ENCODE results near the gene TM7SF2.

TM7SF2 gene

DNA sequence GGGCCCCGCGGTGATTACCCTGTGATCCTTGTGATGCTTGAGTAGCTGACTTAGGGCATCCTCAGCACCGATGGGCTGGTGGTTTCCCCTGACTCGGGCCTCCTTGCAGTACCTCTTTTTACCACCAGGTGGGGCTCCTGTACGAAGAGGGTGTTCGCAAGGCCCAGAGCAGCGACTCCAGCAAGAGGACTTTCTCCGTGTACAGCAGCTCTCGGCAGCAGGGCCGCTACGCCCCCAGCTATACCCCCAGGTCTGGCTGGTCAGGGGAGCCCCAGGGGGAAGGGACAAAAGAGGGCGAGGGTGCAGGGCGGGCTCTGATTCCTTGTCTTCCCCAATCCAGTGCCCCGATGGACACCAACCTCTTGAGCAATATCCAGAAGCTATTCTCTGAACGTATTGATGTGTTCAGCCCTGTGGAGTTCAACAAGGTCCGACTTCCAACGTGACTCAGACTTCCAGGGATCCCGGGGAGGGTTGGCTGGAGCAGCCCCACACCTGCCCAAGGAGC is 1.3 kb upstream of the TM7SF2 start:
- no peaks in the 10 kb centered on the region for H3K9me3 Mint-ChIP-seq
- H3K27me3 Mint-ChIP-seq: no peaks in the 10 kb centered on the region
- peak overlapping the region; percentile 95 for H3K4me3 Mint-ChIP-seq
- ATAC-seq (replicated peaks; ENCODE audit: extremely low read depth, poor library complexity, severe bottlenecking) (peak; percentile 57), DNase-seq (ENCODE audit: low spot score in 2 of 2) (peak; percentile 95 to 99)
- H3K27ac Mint-ChIP-seq (ENCODE audit: low read depth): peak overlapping the region; percentile 69
- H3K36me3 Mint-ChIP-seq (ENCODE audit: insufficient read depth): peaks cover 31% of the 10 kb centered on the region
- peaks cover 33% of the 10 kb centered on the region for H3K4me1 Mint-ChIP-seq

DNA sequence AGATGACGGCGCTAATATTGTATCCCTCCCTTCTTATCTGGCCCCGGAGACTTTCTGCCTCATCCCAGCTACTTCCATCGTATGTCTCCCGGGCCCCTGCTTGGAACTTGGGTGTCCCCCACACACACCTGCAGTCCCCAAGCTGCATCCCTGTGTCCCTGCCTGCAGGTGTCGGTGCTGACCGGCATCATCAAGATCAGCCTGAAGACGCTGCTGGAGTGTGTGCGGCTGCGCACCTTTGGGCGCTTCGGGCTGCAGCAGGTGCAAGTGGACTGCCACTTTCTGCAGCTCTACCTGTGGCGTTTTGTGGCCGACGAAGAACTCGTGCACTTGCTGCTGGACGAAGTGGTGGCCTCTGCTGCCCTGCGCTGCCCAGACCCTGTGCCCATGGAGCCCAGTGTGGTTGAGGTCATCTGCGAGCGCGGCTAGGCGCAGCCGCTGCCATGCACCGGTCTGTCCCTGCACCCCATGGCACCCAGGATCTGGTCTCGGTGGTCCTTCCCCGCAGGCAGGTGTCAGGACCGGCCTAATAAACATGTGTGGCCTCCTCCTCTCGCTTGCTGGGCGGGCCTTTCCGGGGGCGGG is 421 bp upstream of the TM7SF2 start:
- Mint-ChIP-seq H3K4me3 (peak overlapping the region; percentile 95), H3K27ac (ENCODE audit: low read depth) (peak overlapping the region; percentile 98), H3K9me3 (no peaks in the 10 kb centered on the region), H3K4me1 (peaks cover 33% of the 10 kb centered on the region), H3K27me3 (no peaks in the 10 kb centered on the region), H3K36me3 (ENCODE audit: insufficient read depth) (peaks cover 27% of the 10 kb centered on the region)
- no peak for DNase-seq (ENCODE audit: low spot score in 2 of 2)
- no peak for ATAC-seq (replicated peaks; ENCODE audit: extremely low read depth, poor library complexity, severe bottlenecking)

DNA sequence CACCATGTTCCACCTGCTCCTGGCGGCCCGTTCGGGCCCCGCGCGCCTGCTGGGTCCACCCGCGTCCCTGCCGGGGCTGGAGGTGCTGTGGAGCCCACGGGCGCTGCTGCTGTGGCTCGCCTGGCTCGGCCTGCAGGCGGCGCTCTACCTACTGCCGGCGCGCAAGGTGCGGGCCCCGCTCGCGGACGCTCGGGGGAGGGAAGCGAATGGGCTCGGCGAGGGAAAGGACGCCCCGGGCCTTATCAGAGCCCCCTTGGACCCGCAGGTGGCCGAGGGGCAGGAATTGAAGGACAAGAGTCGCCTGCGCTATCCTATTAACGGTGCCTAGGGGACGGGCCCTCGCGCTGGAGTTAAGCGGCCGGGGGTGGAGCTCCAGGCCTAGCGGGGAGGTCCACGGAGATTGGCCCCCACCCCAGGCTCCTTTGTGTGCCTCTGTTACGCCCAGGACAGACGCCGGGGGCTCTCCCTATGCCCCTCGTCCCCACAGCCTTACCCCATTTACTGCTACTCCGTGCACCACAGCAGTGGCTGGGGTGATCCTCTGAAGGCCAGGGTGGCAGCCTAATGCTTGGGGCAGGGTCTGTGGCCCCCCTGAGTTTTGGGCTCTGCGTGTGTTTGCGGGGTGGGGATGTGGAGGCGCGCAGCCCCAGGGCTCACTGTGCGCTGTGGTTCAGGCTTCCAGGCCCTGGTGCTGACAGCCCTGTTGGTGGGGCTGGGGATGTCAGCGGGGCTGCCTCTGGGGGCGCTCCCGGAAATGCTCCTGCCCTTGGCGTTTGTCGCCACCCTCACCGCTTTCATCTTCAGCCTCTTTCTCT is 1.1 kb downstream of the TM7SF2 start:
- Mint-ChIP-seq H3K4me1 (peaks cover 37% of the 10 kb centered on the region), H3K27ac (ENCODE audit: low read depth) (peak overlapping the region; percentile 98), H3K36me3 (ENCODE audit: insufficient read depth) (peaks cover 32% of the 10 kb centered on the region), H3K4me3 (peak overlapping the region; percentile 95), H3K9me3 (no peaks in the 10 kb centered on the region), H3K27me3 (no peaks in the 10 kb centered on the region)
- DNase-seq (ENCODE audit: low spot score in 2 of 2): peak; percentile 62 to 71
- ATAC-seq (replicated peaks; ENCODE audit: extremely low read depth, poor library complexity, severe bottlenecking): peak; percentile 58

DNA sequence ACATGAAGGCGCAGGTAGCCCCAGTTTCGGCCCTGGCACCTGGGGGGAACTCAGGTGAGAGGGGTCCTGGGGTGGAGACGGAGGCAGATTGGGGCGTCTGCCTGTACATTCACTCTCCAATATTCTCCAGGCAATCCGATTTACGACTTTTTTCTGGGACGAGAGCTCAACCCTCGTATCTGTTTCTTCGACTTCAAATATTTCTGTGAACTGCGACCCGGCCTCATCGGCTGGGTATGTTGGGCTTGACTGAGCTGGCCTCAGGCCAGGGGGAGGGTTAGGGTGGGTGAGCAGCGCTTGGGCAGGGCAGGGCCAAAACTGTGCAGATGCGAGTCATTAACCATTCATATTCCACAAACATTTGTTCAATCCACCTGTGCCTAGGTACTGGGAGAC is 1.7 kb downstream of the TM7SF2 start:
- DNase-seq (ENCODE audit: low spot score in 2 of 2): no peak
- Mint-ChIP-seq H3K27ac (ENCODE audit: low read depth) (peak overlapping the region; percentile 98), H3K9me3 (no peaks in the 10 kb centered on the region), H3K4me1 (peaks cover 41% of the 10 kb centered on the region), H3K4me3 (peak overlapping the region; percentile 95), H3K27me3 (no peaks in the 10 kb centered on the region), H3K36me3 (ENCODE audit: insufficient read depth) (peaks cover 34% of the 10 kb centered on the region)
- ATAC-seq (replicated peaks; ENCODE audit: extremely low read depth, poor library complexity, severe bottlenecking): no peak

DNA sequence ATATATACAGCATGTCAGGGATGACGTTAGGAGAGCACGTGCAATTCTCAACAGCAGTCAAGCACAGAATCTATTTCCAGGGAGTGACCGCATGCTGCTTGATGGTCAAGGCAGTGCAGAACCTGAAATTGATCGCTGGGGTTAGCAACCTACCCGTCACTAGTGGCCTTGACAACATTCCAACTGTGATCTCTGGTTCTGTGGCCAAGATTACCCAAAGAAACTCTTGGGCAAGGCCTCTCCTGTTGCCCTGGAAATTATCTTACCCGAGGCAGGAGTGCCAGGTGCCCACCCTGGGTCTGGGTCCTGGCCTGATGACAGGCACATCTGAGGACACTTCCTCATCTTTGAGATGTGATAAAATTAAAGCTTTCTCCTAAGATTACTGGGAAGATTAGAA is 2.2 kb downstream of the TM7SF2 start:
- peaks cover 41% of the 10 kb centered on the region for H3K4me1 Mint-ChIP-seq
- no peak for ATAC-seq (replicated peaks; ENCODE audit: extremely low read depth, poor library complexity, severe bottlenecking)

DNA sequence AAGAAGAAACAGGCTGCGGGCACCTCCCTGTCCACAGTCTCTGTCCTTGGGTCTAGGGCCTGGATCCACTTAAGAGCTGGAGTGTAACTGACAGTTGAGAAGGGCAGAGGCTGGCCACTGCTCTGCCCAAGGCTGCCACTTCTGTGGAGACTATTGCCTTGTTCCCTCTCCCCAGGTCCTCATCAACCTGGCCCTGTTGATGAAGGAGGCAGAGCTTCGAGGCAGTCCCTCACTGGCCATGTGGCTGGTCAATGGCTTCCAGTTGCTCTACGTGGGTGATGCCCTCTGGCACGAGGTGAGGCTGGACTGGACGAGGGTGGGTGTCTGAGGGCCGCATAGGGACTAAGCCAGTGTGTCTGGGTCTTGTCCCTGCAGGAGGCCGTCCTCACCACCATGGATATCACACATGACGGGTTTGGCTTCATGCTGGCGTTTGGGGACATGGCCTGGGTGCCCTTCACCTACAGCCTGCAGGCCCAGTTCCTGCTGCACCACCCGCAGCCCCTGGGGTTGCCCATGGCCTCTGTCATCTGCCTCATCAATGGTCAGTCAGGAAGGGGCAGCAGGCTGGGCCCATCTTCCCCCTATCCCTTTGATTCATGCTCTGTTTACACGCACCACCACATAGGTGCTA is 3.0 kb downstream of the TM7SF2 start:
- Mint-ChIP-seq H3K9me3 (no peaks in the 10 kb centered on the region), H3K36me3 (ENCODE audit: insufficient read depth) (peaks cover 38% of the 10 kb centered on the region), H3K4me3 (peak overlapping the region; percentile 95), H3K4me1 (peaks cover 41% of the 10 kb centered on the region), H3K27me3 (no peaks in the 10 kb centered on the region), H3K27ac (ENCODE audit: low read depth) (no peak overlapping the region)
- DNase-seq (ENCODE audit: low spot score in 2 of 2) (no peak), ATAC-seq (replicated peaks; ENCODE audit: extremely low read depth, poor library complexity, severe bottlenecking) (no peak)

More for the DNA sequence above, 2.2 kb downstream of the TM7SF2 start:
- Mint-ChIP-seq H3K4me3 (peak overlapping the region; percentile 95), H3K27ac (ENCODE audit: low read depth) (peak overlapping the region; percentile 98), H3K9me3 (no peaks in the 10 kb centered on the region), H3K27me3 (no peaks in the 10 kb centered on the region), H3K36me3 (ENCODE audit: insufficient read depth) (peaks cover 39% of the 10 kb centered on the region)
- DNase-seq (ENCODE audit: low spot score in 2 of 2): no peak

DNA sequence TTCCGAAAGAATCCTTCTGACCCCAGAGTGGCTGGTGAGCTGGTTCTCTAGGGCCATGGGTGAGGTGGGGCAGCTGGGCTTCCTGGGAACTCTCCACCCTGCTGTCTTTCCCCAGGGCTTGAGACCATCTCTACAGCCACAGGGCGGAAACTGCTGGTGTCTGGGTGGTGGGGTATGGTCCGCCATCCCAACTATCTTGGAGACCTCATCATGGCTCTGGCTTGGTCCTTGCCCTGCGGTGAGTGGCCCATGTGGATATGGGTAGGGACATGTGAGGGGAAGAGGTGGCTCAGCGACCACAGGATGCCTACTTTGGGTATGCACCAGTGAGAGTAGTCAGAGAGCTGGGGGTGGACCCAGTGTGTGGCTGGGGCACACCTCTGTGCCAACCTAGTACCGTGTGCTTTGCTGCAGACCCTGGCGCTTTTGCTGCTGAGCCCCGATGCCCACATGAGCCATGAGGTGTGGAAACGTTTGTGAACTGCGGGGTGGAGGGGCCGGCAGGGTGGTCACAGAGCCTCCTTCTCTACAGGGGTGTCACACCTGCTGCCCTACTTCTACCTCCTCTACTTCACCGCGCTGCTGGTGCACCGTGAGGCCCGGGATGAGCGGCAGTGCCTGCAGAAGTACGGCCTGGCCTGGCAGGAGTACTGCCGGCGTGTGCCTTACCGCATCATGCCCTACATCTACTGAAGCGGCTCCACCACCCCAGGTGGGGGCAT is 3.9 kb downstream of the TM7SF2 start:
- Mint-ChIP-seq H3K27ac (ENCODE audit: low read depth) (peak overlapping the region; percentile 53), H3K4me1 (peaks cover 35% of the 10 kb centered on the region), H3K36me3 (ENCODE audit: insufficient read depth) (peaks cover 40% of the 10 kb centered on the region), H3K4me3 (peak overlapping the region; percentile 40), H3K27me3 (no peaks in the 10 kb centered on the region), H3K9me3 (no peaks in the 10 kb centered on the region)
- ATAC-seq (replicated peaks; ENCODE audit: extremely low read depth, poor library complexity, severe bottlenecking) (no peak), DNase-seq (ENCODE audit: low spot score in 2 of 2) (no peak)

DNA sequence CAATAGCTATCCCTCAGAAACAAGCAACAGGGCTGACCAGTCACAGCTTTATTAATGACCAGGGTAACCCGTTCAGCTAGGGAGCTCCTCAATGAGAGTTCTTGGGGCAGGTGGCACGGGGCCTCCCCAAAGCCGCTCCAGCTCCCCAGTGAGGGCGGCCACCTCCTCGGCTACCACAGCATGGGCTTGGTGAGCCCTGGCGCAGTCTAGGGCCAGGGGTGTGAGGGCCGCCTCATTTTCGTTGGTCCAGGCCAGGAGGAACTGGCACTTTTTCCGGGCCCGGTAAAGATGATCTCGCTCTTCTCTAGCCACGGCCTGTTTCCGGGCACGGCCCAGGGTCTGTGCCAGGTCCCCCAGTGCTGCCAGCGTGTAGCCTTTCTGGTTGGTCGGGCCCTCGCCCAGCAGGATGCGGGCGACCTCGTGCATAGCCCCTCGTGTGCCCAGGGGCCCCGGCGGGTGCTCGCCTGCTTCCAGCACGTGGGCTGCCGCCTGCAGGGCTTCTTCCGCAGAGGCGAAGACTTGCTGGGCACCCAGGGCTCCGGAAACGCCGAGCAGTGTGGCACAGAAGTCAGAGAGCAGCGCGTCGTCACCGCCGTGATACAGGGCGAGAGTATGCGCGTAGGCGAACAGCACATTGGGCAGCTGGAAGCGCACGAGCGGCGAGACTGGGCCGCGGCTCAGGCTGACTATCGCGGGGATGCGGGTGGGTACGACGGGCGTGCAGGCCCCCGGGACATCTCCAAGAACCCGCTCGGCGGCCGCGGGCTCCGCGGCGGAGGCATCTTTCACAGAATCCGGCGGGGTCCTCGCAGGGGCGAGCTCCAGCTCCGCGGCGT is 4.9 kb downstream of the TM7SF2 start:
- Mint-ChIP-seq H3K36me3 (ENCODE audit: insufficient read depth) (peaks cover 45% of the 10 kb centered on the region), H3K27me3 (no peaks in the 10 kb centered on the region), H3K4me3 (peak overlapping the region; percentile 83), H3K27ac (ENCODE audit: low read depth) (peak overlapping the region; percentile 82), H3K4me1 (peaks cover 31% of the 10 kb centered on the region), H3K9me3 (no peaks in the 10 kb centered on the region)
- DNase-seq (ENCODE audit: low spot score in 2 of 2) (peak; percentile 46 to 57), ATAC-seq (replicated peaks; ENCODE audit: extremely low read depth, poor library complexity, severe bottlenecking) (peak; percentile 20)

DNA sequence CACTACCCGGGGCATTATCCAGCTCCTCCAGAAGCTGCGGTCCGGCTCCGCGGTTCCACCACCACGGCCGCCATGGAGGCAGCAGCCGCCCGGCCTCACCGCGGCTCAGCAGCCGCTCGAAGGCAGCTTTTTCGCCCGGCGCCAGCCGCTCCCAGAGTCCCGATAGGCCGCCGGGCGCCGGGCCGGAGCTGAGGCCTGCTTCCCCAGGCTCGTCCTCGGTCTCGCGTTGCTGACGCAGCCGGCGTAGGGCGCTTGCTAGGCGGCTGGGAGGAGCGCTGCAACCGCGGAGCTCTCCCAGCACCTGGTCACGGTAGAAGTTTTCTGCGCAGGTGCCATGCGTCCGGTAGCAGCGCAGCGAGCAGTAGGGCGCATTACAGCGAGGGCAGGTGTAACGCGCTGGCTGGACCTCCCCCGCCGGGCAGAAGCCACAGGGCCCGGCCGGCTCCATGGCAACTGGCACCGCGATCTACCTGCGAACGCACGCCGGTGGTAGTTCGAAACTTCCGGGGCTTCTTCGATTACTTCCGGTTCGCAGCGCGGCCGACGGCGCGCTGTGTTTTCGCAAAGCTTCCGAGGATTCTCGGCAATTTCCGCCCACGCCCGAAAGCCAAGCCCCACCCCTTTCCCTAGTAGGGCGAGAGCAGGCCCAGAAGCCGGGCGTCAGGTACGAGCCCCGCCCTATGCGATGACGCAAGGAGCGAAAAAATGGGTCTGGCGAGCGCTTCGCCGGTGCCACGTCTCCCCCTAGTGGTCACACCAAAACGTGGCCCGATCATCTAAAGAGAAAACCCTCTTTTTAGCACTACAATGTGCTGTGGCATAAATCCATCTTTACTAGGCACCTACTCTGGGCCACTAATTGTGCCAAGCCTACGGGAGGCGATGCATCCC is 5.8 kb downstream of the TM7SF2 start, which contains the start of gene ZNHIT2:
ZNHIT2 (minus strand) TSS at position 496 of the 891 bp plus-strand sequence; CDS start at position 448, 48 bp downstream.
- peak; percentile 99 to 100 for DNase-seq (ENCODE audit: low spot score in 2 of 2)
- Mint-ChIP-seq H3K4me1 (peaks cover 33% of the 10 kb centered on the region), H3K9me3 (no peaks in the 10 kb centered on the region), H3K36me3 (ENCODE audit: insufficient read depth) (peaks cover 48% of the 10 kb centered on the region), H3K27me3 (no peaks in the 10 kb centered on the region), H3K27ac (ENCODE audit: low read depth) (peak within 1 kb of the TSS; percentile 82), H3K4me3 (peak within 1 kb of the TSS; percentile 83)
- peak; percentile 57 for ATAC-seq (replicated peaks; ENCODE audit: extremely low read depth, poor library complexity, severe bottlenecking)

DNA sequence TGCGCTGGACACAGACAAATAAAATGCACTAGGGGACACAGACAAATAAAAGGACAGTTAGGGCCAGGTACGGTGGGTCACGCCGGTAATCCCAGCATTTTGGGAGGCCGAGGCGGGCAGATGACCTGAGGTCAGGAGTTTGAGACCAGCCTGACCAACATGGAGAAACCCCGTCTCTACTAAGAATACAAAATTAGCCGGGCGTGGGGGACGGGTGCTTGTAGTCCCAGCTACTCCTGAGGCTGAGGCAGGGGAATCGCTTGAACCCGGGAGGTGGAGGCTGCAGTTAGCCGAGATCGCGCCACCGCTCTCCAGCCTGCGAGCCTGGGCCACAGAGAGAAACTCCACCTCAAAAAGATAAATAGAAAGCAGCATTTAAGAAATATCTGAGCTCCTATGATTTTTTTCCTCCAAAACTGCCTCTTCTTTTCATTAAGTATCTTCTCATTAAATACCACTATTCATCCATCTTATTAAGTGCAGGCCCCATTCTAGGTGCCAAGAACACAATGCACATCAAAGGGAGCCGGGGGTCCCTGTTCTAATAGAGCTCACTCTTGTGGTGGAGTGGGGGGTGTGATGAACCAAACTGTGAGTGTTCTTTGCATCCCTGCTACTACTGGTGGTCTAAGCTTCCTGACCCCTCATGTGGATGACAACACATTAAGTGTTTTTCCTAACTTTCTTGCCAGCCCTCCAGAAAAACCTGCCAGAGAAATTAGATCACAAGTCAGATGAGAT is 6.6 kb downstream of the TM7SF2 start:
- ATAC-seq (replicated peaks; ENCODE audit: extremely low read depth, poor library complexity, severe bottlenecking) (no peak), DNase-seq (ENCODE audit: low spot score in 2 of 2) (no peak)
- H3K9me3 Mint-ChIP-seq: no peaks in the 10 kb centered on the region
- peak overlapping the region; percentile 83 for H3K4me3 Mint-ChIP-seq
- H3K27ac Mint-ChIP-seq (ENCODE audit: low read depth): peak overlapping the region; percentile 82
- H3K27me3 Mint-ChIP-seq: no peaks in the 10 kb centered on the region
- peaks cover 45% of the 10 kb centered on the region for H3K36me3 Mint-ChIP-seq (ENCODE audit: insufficient read depth)
- H3K4me1 Mint-ChIP-seq: peaks cover 28% of the 10 kb centered on the region

All from central memory CD8-positive, alpha-beta T cell (primary cell).